ENCODE measurements around the gene SERGEF. TPM values are rescaled to one million over a fixed set of nuclear protein-coding genes. Genes with fewer than 3 reads are reported as not detected.
A peak's percentile ranks its signal among the peaks of the same experiment; 100 is the strongest.

Gene SERGEF
- total RNA-seq, 3 donors from 2014 or later, result 23.6 to 45.0 (median 23.8) TPM

DNA sequence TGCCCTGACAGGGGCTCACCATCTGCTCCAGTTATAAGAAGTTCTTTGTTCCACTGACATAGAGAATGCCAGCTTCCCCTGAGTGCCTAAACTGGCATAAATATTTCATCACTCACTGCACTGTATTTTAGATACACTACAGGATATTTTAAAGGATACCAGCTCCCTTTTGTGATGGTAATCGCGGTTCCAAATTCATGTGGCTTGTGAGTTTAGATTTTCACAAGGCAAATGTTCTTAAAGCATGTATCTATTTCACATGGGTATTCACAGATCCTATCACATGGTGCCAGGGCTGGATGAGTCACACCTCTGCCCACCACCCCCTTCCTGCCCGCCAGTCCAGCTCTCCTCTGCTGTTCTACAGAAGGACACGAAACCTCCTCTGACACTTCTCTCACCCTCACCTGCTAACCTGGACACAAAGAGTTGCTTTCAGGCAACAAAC lies 172.7 kb downstream of the SERGEF start:
- intact Hi-C loops (cut with DNase I, micrococcal nuclease), result no loop called here
- DNase-seq (no peak), ATAC-seq (no peak)
- H3K36me3 ChIP-seq (ENCODE audit: low read depth), result no peaks in the 10 kb centered on the region
- no peaks in the 10 kb centered on the region for H3K4me1 ChIP-seq (ENCODE audit: low read depth)
- TF ChIP-seq CTCF (IDR thresholded peaks at IDR 0.05), result no peak
- H3K4me3 ChIP-seq, result no peak overlapping the region
- H3K9me3 ChIP-seq, result no peaks in the 10 kb centered on the region

- no peak for DNase-seq
- TF ChIP-seq CTCF (IDR thresholded peaks at IDR 0.05), result no peak
Measured at GRCh38 chr11:17839450-17839849, 173.4 kb downstream of the SERGEF start.

DNA sequence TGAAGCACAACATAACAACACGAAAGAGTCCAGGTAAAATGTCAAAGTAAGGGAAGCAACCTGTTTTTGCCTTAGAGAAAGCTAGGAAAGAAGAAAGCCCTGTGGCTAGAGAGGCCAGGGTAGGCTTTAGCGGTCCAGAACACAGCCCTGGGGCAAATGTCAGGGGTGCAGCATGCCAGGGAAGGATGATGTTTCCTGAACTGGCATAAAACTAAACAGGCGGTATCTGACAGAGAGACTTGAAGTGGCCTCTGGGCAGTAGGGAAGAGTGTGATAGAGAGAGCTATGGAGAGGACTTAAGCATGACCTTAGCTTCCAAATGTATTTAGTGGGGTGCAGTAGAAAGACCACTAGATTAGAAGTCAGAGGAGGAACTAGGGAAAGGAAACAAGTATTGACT lies 174.7 kb downstream of the SERGEF start:
- no peak for TF ChIP-seq CTCF (IDR thresholded peaks at IDR 0.05)
- ATAC-seq (no peak), DNase-seq (no peak)
- Histone ChIP-seq H3K4me1 (ENCODE audit: low read depth) (no peaks in the 10 kb centered on the region), H3K36me3 (ENCODE audit: low read depth) (no peaks in the 10 kb centered on the region), H3K4me3 (no peak overlapping the region), H3K9me3 (no peaks in the 10 kb centered on the region)
- intact Hi-C loops (cut with DNase I, micrococcal nuclease), result no loop called here

More at GRCh38 chr11:17839450-17839849, 173.4 kb downstream of the SERGEF start:
- no peak for ATAC-seq
- no peaks in the 10 kb centered on the region for H3K36me3 ChIP-seq (ENCODE audit: low read depth)
- no peak overlapping the region for H3K4me3 ChIP-seq
- H3K9me3 ChIP-seq, result no peaks in the 10 kb centered on the region
- H3K4me1 ChIP-seq (ENCODE audit: low read depth), result no peaks in the 10 kb centered on the region
- intact Hi-C loops (cut with DNase I, micrococcal nuclease), result no loop called here

GRCh38 chr11:17831883-17832282 lies 181.0 kb downstream of the SERGEF start:
- no peak overlapping the region for H3K4me3 ChIP-seq
- DNase-seq (no peak), ATAC-seq (no peak)
- no peak for TF ChIP-seq CTCF (IDR thresholded peaks at IDR 0.05)
- no peaks in the 10 kb centered on the region for H3K36me3 ChIP-seq (ENCODE audit: low read depth)
- H3K9me3 ChIP-seq, result no peaks in the 10 kb centered on the region
- intact Hi-C loops (cut with DNase I, micrococcal nuclease), result no loop called here
- no peaks in the 10 kb centered on the region for H3K4me1 ChIP-seq (ENCODE audit: low read depth)

DNA sequence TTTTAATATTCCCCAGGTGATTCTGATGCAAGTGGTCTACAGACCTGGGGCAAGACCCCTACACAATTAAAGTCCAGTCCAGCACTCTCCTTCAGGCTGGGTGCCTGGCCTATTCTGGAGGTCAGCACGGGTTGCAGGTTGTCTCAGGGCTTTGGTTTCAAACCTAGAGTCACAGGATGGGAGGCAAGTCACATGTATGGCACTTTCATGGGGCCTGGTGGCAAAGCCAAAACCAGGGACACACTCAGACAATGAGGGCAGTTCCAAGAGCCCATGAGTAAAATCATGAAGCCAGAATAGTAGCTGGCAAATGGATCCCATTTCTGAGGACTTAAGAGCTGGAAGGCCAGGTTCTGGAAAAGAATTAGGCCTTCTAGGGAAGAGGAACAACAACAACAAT lies 181.6 kb downstream of the SERGEF start:
- intact Hi-C loops (cut with DNase I, micrococcal nuclease), result no loop called here
- TF ChIP-seq CTCF (IDR thresholded peaks at IDR 0.05), result no peak
- Histone ChIP-seq H3K4me3 (no peak overlapping the region), H3K9me3 (no peaks in the 10 kb centered on the region), H3K36me3 (ENCODE audit: low read depth) (no peaks in the 10 kb centered on the region), H3K4me1 (ENCODE audit: low read depth) (no peaks in the 10 kb centered on the region)
- DNase-seq (no peak), ATAC-seq (no peak)

DNA sequence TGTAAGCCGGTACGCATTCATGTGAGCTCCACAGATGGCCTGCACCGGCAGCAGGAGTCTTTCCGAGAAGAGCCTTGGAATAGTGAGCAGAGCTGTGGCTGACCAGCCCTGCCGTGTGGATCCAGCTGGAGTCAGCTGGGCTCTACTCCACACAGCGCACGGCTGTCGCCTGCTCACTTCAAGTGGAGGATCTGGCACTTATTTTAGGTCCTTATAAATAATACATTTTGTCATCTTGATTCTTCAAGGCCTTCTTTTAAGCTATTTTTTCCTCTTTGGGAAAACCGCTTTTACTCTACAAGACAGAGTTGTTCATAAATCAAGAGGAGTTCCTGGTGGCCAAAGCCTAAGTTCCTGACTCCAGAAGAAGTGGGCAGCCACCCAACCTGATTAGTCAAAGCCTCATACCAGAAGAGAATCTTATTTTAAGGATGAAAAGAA lies 184.5 kb downstream of the SERGEF start:
- intact Hi-C loops (cut with DNase I, micrococcal nuclease), result loop anchor here in 1 of 2 donors (5.0 kb wide), 1 partner anchor 66 kb away; no protein-coding TSS in a partner anchor
- Histone ChIP-seq H3K36me3 (ENCODE audit: low read depth) (no peaks in the 10 kb centered on the region), H3K9me3 (no peaks in the 10 kb centered on the region), H3K4me1 (ENCODE audit: low read depth) (no peaks in the 10 kb centered on the region), H3K4me3 (no peak overlapping the region)
- no peak for TF ChIP-seq CTCF (IDR thresholded peaks at IDR 0.05)
- ATAC-seq (peak; percentile 62), DNase-seq (peak; percentile 37 to 56 (median 39))
